K562 (cell line): Measurements from ENCODE around the gene AGO4. TPM values are rescaled to one million over a fixed set of nuclear protein-coding genes. Genes with fewer than 3 reads are reported as not detected.

Experiments used
- ARID2 ChIP-seq: fragments of 450-650 bp; IDR thresholded peaks from 2 replicates; pipeline ENCODE4 v1.6.1; 2017; ENCODE audit warnings: antibody characterized with exemption, mild to moderate bottlenecking
- CBX8 ChIP-seq: fragments of 200-600 bp; sonication (generic); IDR thresholded peaks from 2 replicates; pipeline ENCODE4 v1.6.1; 2012; ENCODE audit warnings: borderline replicate concordance, mixed run types, low read depth, mild to moderate bottlenecking, moderate library complexity, mixed read lengths, low read length, control low read depth, inconsistent platforms; ENCODE audit not compliant: poor library complexity, severe bottlenecking; ENCODE audit errors: extremely low read depth
- ETS2 ChIP-seq: IDR thresholded peaks from 2 replicates; pipeline ENCODE4 v1.6.1; 2016; ENCODE audit warnings: borderline replicate concordance, missing genetic modification characterization, mild to moderate bottlenecking, moderate library complexity, missing compliant biosample characterization; ENCODE audit not compliant: poor library complexity, severe bottlenecking
- GATAD2B ChIP-seq: fragments of 450-650 bp; IDR thresholded peaks from 2 replicates; pipeline ENCODE4 v1.6.1; 2017; ENCODE audit warnings: mild to moderate bottlenecking, borderline replicate concordance
- PBX2 ChIP-seq, 2 experiments: IDR thresholded peaks in 1 of 2; conservative IDR thresholded peaks in 1 of 2; 2 replicates each; pipeline ENCODE4 v1.6.1; 2016; ENCODE audit warnings: low read depth in 2 of 2, mild to moderate bottlenecking in 1 of 2, missing compliant biosample characterization in 1 of 2, missing genetic modification characterization in 1 of 2, moderate library complexity in 1 of 2
- RBM15 ChIP-seq: fragments of 200-400 bp; formaldehyde crosslinking; IDR thresholded peaks from 2 replicates; pipeline ENCODE4 v1.6.1; 2018; ENCODE audit warnings: mild to moderate bottlenecking, low read length, moderate library complexity; ENCODE audit not compliant: insufficient read depth
- RBM17 ChIP-seq: fragments of 200-400 bp; formaldehyde crosslinking; IDR thresholded peaks from 2 replicates; pipeline ENCODE4 v1.6.1; 2017; ENCODE audit warnings: low read depth, mild to moderate bottlenecking, low read length, borderline replicate concordance
- RBM22 ChIP-seq: fragments of 200-400 bp; formaldehyde crosslinking; IDR thresholded peaks from 2 replicates; pipeline ENCODE4 v1.6.1; 2018; ENCODE audit warnings: low read length, low read depth; ENCODE audit not compliant: poor library complexity, severe bottlenecking
- SIN3A ChIP-seq, 2 experiments: fragments of 150-350 bp in 1 of 2; IDR thresholded peaks; 2 replicates each; pipeline ENCODE4 v1.6.1; 2011 to 2016; ENCODE audit warnings: borderline replicate concordance in 2 of 2, low read depth in 2 of 2, low read length in 2 of 2, mild to moderate bottlenecking in 2 of 2, moderate library complexity in 2 of 2; ENCODE audit not compliant: control insufficient read depth in 1 of 2
- ZNF165 ChIP-seq: fragments of 250-450 bp; sonication (Bioruptor Pico); IDR thresholded peaks from 2 replicates; pipeline ENCODE4 v1.4.0; 2020; ENCODE audit warnings: borderline replicate concordance
- ZNF408 ChIP-seq: fragments of 250-450 bp; sonication (Bioruptor Pico); IDR thresholded peaks from 2 replicates; pipeline ENCODE4 v1.4.0; 2020; ENCODE audit warnings: low read depth, mild to moderate bottlenecking, moderate library complexity
- ZNF644 ChIP-seq: fragments of 200-800 bp; sonication (Bioruptor generic); IDR thresholded peaks from 2 replicates; pipeline ENCODE4 v1.6.1; 2016; ENCODE audit warnings: low read depth, missing genetic modification characterization, missing compliant biosample characterization
- ZNF695 ChIP-seq: fragments of 450-650 bp; formaldehyde crosslinking; IDR thresholded peaks from 2 replicates; pipeline ENCODE4 v1.4.0; 2020; ENCODE audit warnings: mild to moderate bottlenecking, moderate library complexity
- polyA plus RNA-seq, 8 experiments: library from polyadenylated mRNA; depleted of rRNA in 4 of 8; stranded (reverse) in 5 of 8; unstranded in 3 of 8; fragments of >200 nt; fragmentation: Nextera tagmentation in 2 of 8; fragmentation: Illumina TruSeq in 1 of 8; extraction: Ambion mirVana in 2 of 8; extraction: Trizol in 1 of 8; gene quantifications; 2 replicates each; pipeline versions ENCODE4 v1.2.1 to v1.2.3, GENCODE V29; 2011 to 2014; ENCODE audit warnings: inconsistent platforms in 1 of 8, missing spikeins in 1 of 8
- total RNA-seq, 7 experiments: library from RNA; depleted of rRNA in 6 of 7; stranded (reverse); fragments of >200 nt in 6 of 7; fragmentation: Illumina TruSeq in 2 of 7; extraction: Trizol in 2 of 7; gene quantifications; 2 replicates each; pipeline versions ENCODE4 v1.2.1 to v1.2.3, GENCODE V29; 2011 to 2021; ENCODE audit warnings: low replicate concordance in 1 of 7
- TF ChIP-seq, protein P1 (sequence below): sonication (generic); formaldehyde crosslinking; IDR thresholded peaks from 2 replicates; pipeline ENCODE4 v1.8.0; 2022; ENCODE audit warnings: mild to moderate bottlenecking, low read depth, missing genetic modification reagents
- TF ChIP-seq, protein P2 (sequence below): fragments of 450-650 bp; IDR thresholded peaks from 2 replicates; pipeline ENCODE4 v1.6.1; 2018; ENCODE audit warnings: mild to moderate bottlenecking, low read depth; ENCODE audit not compliant: partially characterized antibody
- TF ChIP-seq, protein P3 (sequence below): fragments of 450-650 bp; formaldehyde crosslinking; IDR thresholded peaks from 2 replicates; pipeline ENCODE4 v1.4.0; 2020; ENCODE audit warnings: mild to moderate bottlenecking, moderate library complexity

Gene AGO4
- total and polyA plus RNA-seq, 9 of the 15 experiments (the other 6 are each of a cell fraction or from before 2014, with no cell fraction given) = 1.3 to 10.5 (median 6.5) TPM

GRCh38 chr1:35769188-35769758, 38.5 kb upstream of the AGO4 start (continued):
- no peak for TF ChIP-seq CBX8
- no peak for TF ChIP-seq RBM22
- TF ChIP-seq, protein P1, sequence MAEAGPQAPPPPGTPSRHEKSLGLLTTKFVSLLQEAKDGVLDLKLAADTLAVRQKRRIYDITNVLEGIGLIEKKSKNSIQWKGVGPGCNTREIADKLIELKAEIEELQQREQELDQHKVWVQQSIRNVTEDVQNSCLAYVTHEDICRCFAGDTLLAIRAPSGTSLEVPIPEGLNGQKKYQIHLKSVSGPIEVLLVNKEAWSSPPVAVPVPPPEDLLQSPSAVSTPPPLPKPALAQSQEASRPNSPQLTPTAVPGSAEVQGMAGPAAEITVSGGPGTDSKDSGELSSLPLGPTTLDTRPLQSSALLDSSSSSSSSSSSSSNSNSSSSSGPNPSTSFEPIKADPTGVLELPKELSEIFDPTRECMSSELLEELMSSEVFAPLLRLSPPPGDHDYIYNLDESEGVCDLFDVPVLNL (CRISPR knock-in tag) = no peak
- TF ChIP-seq RBM15 = no peak
- no peak; the same call in 1 of the 2 replicates for TF ChIP-seq GATAD2B
- TF ChIP-seq ZNF644 (tag) = no peak
- TF ChIP-seq RBM17 = no peak
- no peak for TF ChIP-seq ZNF165 (CRISPR knock-in tag)
- TF ChIP-seq, protein P2, sequence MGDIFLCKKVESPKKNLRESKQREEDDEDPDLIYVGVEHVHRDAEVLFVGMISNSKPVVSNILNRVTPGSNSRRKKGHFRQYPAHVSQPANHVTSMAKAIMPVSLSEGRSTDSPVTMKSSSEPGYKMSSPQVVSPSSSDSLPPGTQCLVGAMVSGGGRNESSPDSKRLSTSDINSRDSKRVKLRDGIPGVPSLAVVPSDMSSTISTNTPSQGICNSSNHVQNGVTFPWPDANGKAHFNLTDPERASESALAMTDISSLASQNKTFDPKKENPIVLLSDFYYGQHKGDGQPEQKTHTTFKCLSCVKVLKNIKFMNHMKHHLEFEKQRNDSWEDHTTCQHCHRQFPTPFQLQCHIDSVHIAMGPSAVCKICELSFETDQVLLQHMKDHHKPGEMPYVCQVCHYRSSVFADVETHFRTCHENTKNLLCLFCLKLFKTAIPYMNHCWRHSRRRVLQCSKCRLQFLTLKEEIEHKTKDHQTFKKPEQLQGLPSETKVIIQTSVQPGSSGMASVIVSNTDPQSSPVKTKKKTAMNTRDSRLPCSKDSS = no peak
- no peak for TF ChIP-seq PBX2 (CRISPR knock-in tag; IDR thresholded peaks at IDR 0.05; ENCODE audit: low read depth)
- no peak for TF ChIP-seq PBX2 (tag; conservative IDR thresholded peaks at IDR 0.05; ENCODE audit: low read depth)
- TF ChIP-seq, protein P3, sequence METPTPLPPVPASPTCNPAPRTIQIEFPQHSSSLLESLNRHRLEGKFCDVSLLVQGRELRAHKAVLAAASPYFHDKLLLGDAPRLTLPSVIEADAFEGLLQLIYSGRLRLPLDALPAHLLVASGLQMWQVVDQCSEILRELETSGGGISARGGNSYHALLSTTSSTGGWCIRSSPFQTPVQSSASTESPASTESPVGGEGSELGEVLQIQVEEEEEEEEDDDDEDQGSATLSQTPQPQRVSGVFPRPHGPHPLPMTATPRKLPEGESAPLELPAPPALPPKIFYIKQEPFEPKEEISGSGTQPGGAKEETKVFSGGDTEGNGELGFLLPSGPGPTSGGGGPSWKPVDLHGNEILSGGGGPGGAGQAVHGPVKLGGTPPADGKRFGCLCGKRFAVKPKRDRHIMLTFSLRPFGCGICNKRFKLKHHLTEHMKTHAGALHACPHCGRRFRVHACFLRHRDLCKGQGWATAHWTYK = no peak
- no peak for TF ChIP-seq ETS2
- TF ChIP-seq ZNF408 (CRISPR knock-in tag) = no peak
- peak in 1 of 2 experiments; percentile 86; a peak in 3 of 4 replicates for TF ChIP-seq SIN3A (IDR thresholded peaks at IDR 0.05; ENCODE audit: borderline replicate concordance in 2 of 2, control insufficient read depth in 1 of 2, low read depth in 2 of 2, low read length in 2 of 2)
- no peak for TF ChIP-seq ARID2
- no peak for TF ChIP-seq ZNF695 (CRISPR knock-in tag)
